ENCODE measurements around the gene RPA3. TPM values are rescaled to one million over a fixed set of nuclear protein-coding genes. Genes with fewer than 3 reads are reported as not detected.

RPA3 gene
- polyA plus RNA-seq, 1 experiment, result 9.2 TPM

DNA sequence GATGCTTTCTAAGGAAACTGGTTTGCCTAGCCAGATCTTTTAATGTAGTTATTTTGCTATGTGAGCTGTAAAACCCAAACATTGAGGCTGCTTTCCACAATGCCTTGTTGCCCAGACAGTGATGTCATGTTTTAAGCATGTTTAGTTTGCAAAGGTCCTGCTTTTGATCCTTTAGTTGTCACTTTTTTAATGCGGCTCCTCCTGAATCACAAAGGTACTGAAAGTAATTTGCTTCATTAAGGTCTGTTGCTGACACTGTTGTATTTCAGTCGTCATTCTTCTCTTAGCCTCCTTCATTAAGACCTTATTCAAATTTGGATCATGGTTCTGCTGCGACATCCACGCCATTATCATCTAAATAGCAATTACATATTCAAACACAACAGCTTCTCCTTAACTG is 10.6 kb downstream of the RPA3 start:
- CTCF ChIA-PET, result no interaction called here
- no peak overlapping the region for H3K4me3 ChIP-seq (ENCODE audit: low read depth, low read length)
- TF ChIP-seq, protein P1, sequence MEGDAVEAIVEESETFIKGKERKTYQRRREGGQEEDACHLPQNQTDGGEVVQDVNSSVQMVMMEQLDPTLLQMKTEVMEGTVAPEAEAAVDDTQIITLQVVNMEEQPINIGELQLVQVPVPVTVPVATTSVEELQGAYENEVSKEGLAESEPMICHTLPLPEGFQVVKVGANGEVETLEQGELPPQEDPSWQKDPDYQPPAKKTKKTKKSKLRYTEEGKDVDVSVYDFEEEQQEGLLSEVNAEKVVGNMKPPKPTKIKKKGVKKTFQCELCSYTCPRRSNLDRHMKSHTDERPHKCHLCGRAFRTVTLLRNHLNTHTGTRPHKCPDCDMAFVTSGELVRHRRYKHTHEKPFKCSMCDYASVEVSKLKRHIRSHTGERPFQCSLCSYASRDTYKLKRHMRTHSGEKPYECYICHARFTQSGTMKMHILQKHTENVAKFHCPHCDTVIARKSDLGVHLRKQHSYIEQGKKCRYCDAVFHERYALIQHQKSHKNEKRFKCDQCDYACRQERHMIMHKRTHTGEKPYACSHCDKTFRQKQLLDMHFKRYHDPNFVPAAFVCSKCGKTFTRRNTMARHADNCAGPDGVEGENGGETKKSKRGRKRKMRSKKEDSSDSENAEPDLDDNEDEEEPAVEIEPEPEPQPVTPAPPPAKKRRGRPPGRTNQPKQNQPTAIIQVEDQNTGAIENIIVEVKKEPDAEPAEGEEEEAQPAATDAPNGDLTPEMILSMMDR (IDR thresholded peaks at IDR 0.05; ENCODE audit: insufficient read depth, low read depth, low read length), result no peak
- POLR2A ChIA-PET, result no interaction called here
- H3K36me3 ChIP-seq (ENCODE audit: control insufficient read depth, insufficient read depth, low read length), result no peaks in the 10 kb centered on the region
- H3K27me3 ChIP-seq (ENCODE audit: control insufficient read depth, insufficient read depth, low read length), result no peaks in the 10 kb centered on the region
- no peak for DNase-seq (ENCODE audit: low read depth)

DNA sequence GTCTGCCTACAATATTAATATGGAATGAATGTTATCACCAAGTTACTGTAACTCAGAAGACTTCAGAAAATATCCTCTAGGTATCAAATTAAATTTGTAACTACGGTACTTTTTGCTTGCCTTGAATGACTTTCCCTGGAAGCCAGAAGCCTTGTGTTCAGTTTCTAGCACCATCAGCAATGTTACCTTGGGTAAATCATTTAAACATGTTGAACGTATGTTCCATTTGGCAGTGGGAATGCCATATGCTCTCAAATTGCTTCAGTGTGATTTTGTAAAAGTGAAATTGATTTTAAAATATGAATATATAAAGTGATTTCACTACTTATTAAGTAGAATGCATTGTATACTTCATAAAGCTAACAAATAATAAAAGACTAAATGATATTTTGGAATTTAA is 11.2 kb downstream of the RPA3 start:
- no peaks in the 10 kb centered on the region for H3K36me3 ChIP-seq (ENCODE audit: control insufficient read depth, insufficient read depth, low read length)
- H3K4me3 ChIP-seq (ENCODE audit: low read depth, low read length), result no peak overlapping the region
- CTCF ChIA-PET, result no interaction called here
- DNase-seq (ENCODE audit: low read depth), result no peak
- no peaks in the 10 kb centered on the region for H3K27me3 ChIP-seq (ENCODE audit: control insufficient read depth, insufficient read depth, low read length)
- POLR2A ChIA-PET, result no interaction called here
- TF ChIP-seq, protein P1 (IDR thresholded peaks at IDR 0.05; ENCODE audit: insufficient read depth, low read depth, low read length), result no peak

DNA sequence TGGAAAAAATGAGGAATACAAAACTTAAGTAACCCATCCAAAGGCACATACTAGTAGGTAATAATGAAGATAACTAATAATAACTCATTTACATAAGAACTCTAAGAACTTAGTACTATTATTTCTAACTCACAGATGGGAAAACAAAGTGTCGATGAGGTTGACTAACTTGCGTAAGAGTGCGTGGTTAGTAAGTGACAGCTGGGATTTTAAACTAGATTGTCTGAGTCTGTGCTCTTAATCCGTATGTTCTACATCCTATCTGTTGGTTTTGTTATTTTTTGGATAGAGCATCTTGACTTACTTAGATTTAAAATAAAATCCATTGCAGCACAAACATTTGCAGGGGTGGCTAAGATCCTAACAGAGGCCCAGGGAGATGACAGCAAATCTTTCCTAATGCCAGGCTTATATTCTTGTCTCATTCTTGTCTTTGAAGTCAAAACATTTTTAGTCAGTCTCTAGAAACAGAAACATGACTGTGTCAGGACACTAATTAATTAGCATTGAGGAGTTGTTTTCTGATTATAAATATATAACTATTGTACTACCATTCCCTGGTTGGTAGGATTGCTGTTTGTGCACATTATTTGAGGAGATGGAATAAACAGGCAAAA is 11.7 kb downstream of the RPA3 start:
- Histone ChIP-seq H3K27me3 (ENCODE audit: control insufficient read depth, insufficient read depth, low read length) (no peaks in the 10 kb centered on the region), H3K4me3 (ENCODE audit: low read depth, low read length) (no peak overlapping the region), H3K36me3 (ENCODE audit: control insufficient read depth, insufficient read depth, low read length) (no peaks in the 10 kb centered on the region)
- ChIA-PET POLR2A (no interaction called here), CTCF (no interaction called here)
- TF ChIP-seq, protein P1 (IDR thresholded peaks at IDR 0.05; ENCODE audit: insufficient read depth, low read depth, low read length), result no peak
- DNase-seq (ENCODE audit: low read depth), result no peak

DNA sequence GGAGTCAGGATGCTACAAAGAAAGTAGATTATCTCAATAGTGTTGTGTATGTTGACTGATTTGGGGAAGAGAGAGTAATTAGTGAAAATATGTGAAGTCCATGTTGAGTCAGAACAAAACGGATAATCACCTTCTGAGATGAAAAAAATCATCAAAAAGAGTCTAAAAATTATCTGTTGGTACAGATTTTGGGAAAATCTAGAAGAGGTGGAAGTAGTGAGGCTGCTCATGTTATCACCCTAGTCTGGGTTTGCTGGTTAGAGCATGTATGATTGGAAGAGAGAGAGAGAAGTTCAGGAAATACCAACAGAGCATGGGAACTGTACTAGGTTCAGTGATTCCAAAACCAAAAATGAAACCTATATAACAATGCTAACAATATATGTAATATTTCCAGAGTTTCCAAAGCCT is 12.3 kb downstream of the RPA3 start:
- CTCF ChIA-PET, result no interaction called here
- no peak for DNase-seq (ENCODE audit: low read depth)
- Histone ChIP-seq H3K27me3 (ENCODE audit: control insufficient read depth, insufficient read depth, low read length) (no peaks in the 10 kb centered on the region), H3K4me3 (ENCODE audit: low read depth, low read length) (no peak overlapping the region), H3K36me3 (ENCODE audit: control insufficient read depth, insufficient read depth, low read length) (no peaks in the 10 kb centered on the region)
- POLR2A ChIA-PET, result no interaction called here
- TF ChIP-seq, protein P1 (IDR thresholded peaks at IDR 0.05; ENCODE audit: insufficient read depth, low read depth, low read length), result no peak

DNA sequence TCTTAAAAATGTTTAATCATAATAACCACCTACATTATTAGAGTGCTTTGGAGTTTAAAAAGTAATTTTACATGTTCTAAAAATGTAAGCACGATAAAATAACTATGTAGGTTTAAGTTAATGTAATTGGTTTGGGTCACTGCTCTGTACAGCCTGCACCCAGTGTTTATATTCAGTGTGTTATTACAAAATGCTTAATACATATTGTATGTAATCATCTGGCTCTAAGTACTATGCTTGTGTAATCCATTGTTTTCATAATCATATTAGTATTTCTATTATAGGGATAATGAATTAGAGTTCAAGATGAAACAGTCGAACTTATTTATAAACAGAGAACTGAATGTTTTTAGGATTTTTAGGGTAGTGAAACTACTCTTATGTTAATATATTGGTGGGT is 13.1 kb downstream of the RPA3 start:
- ChIA-PET CTCF (no interaction called here), POLR2A (no interaction called here)
- Histone ChIP-seq H3K4me3 (ENCODE audit: low read depth, low read length) (no peak overlapping the region), H3K36me3 (ENCODE audit: control insufficient read depth, insufficient read depth, low read length) (no peaks in the 10 kb centered on the region), H3K27me3 (ENCODE audit: control insufficient read depth, insufficient read depth, low read length) (no peaks in the 10 kb centered on the region)
- no peak for DNase-seq (ENCODE audit: low read depth)
- TF ChIP-seq, protein P1 (IDR thresholded peaks at IDR 0.05; ENCODE audit: insufficient read depth, low read depth, low read length), result no peak

All from BJ (cell line).